LoVo (cell line): ENCODE data around the gene SGK1.
"Not testable (repeated sequence)": the region's sequence is repeated elsewhere in the genome, so short reads cannot be mapped to it uniquely, and the experiment has no call there.

Source experiments
- DNase-seq: peaks from one replicate; pipeline ENCODE4 v3.0.0-alpha.2; 2016; ENCODE audit warnings: low spot score

Gene SGK1

GRCh38 chr6:134187154-134187553 lies 130.8 kb downstream of the SGK1 start:
- no peak for DNase-seq

GRCh38 chr6:134186355-134186754 lies 131.6 kb downstream of the SGK1 start:
- DNase-seq: no peak

- no peak for DNase-seq
Measured at GRCh38 chr6:134185277-134185676, 132.6 kb downstream of the SGK1 start.

- DNase-seq: no peak
Measured at GRCh38 chr6:134183844-134184243, 134.1 kb downstream of the SGK1 start.

- DNase-seq: no peak
Measured at GRCh38 chr6:134182528-134182927, 135.4 kb downstream of the SGK1 start.

- DNase-seq: not testable (repeated sequence)
Measured at GRCh38 chr6:134181726-134182125, 136.2 kb downstream of the SGK1 start.

- not testable (repeated sequence) for DNase-seq
Measured at GRCh38 chr6:134181251-134181650, 136.7 kb downstream of the SGK1 start.

- not testable (repeated sequence) for DNase-seq
Measured at GRCh38 chr6:134180540-134180939, 137.4 kb downstream of the SGK1 start.

- peak; percentile 87 for DNase-seq
Measured at GRCh38 chr6:134178161-134179044, 139.5 kb downstream of the SGK1 start.

- no peak for DNase-seq
Measured at GRCh38 chr6:134177753-134178160, 140.2 kb downstream of the SGK1 start.

- DNase-seq: no peak
Measured at GRCh38 chr6:134177236-134177635, 140.7 kb downstream of the SGK1 start.

GRCh38 chr6:134176264-134176975 lies 141.5 kb downstream of the SGK1 start:
- DNase-seq: no peak

- peak; percentile 68 for DNase-seq
Measured at GRCh38 chr6:134175532-134176263, 142.2 kb downstream of the SGK1 start.

GRCh38 chr6:134174672-134175531 lies 143.0 kb downstream of the SGK1 start:
- peak; percentile 89 for DNase-seq

- peak; percentile 77 for DNase-seq
Measured at GRCh38 chr6:134173936-134174671, 143.8 kb downstream of the SGK1 start.

- DNase-seq: no peak
Measured at GRCh38 chr6:134173366-134173725, 144.6 kb downstream of the SGK1 start.

GRCh38 chr6:134172706-134173365 lies 145.1 kb downstream of the SGK1 start:
- no peak for DNase-seq

- DNase-seq: no peak
Measured at GRCh38 chr6:134172020-134172705, 145.7 kb downstream of the SGK1 start.

GRCh38 chr6:134171517-134171916 lies 146.4 kb downstream of the SGK1 start:
- no peak for DNase-seq

- no peak for DNase-seq
Measured at GRCh38 chr6:134170844-134171243, 147.1 kb downstream of the SGK1 start.
